Measurements from ENCODE around the gene MAP3K6.

GRCh38 chr1:27322569-27323240, 44.1 kb downstream of the MAP3K6 start:
- TF ChIP-seq CTCF (IDR thresholded peaks at IDR 0.05): no peak
- no peak for TF ChIP-seq POLR2A (IDR thresholded peaks at IDR 0.05)

Data from esophagus squamous epithelium (tissue), 4 donors.